GM19240 (cell line): ENCODE results near the gene NDOR1.

ENCODE experiments used
- DNase-seq: peaks from one replicate; pipeline ENCODE4 v3.0.0; 2011; ENCODE audit warnings: low spot score; ENCODE audit not compliant: insufficient read length

NDOR1 gene

GRCh38 chr9:137198051-137198901 lies 7.2 kb upstream of the NDOR1 start:
- no peak for DNase-seq

DNA sequence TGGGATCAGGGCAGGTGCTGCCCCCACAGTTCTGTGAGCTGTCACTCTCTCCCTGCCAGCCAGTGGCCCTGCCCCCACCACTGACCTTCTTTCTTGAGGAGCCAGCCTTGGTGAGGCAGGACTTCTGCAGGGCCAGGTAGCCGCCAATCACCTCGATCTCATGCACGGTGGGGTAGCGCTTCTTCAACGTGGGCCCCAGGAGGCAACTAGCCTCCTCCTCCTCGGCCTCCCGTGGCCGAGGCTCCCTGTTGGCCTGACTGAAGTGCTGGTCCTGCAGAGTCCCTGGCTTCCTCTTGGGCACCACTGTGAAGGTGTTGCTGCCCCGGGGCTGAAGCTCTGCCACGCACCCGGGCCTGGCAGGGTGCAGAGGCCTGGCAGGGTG lies 6.6 kb upstream of the NDOR1 start:
- DNase-seq = no peak

- DNase-seq = no peak
Observed at GRCh38 chr9:137199411-137200121, 5.9 kb upstream of the NDOR1 start.

DNA sequence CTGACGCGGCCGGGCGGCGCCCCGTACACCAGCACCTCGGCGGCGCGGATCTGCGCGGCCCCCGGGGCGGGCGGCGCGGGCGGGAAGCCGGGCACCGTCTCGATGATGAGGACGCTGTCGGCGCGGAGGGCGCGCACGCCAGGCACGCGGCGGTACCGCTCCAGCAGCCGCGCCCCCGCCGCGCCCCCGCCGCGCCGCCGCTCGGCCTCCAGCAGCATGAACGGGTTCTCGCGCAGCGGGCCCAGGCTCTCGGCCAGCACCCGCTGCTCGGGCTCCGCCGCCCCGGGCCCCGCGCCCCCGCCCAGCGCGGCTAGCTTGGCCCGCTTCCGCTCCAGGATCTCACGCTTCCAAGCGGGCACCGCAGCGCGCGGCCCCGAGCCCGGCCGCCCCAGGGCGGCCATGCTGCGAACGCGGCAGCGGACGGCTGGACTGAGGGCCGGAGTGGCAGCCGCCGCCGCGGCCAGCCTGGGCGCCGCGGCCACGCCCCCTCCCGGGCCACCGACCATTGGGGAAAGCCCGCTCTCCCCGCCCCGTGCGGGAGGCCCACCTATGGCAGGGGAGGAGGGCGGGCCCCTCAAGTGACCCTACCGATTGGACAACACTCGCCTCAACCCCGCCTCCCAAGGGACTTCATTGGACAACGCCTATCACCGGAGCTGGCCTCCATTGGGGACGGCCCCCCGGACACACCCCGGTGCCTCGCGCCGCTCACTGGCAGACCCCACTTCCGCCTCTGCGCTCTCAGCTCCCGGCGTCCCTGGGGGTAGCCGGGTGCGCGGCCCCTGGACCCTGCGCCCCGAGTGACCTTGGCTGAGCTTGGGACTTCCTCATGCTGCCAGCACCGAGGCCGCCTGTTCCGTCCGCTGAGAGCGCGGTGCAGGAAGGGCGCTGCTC lies 4.9 kb upstream of the NDOR1 start, which contains the start of gene TPRN:
TPRN (minus strand) TSS at position 431 of the 894 bp plus-strand sequence; CDS start at position 401, 30 bp downstream.
- peak; percentile 100 for DNase-seq

GRCh38 chr9:137201205-137201868 lies 4.2 kb upstream of the NDOR1 start:
- no peak for DNase-seq

DNA sequence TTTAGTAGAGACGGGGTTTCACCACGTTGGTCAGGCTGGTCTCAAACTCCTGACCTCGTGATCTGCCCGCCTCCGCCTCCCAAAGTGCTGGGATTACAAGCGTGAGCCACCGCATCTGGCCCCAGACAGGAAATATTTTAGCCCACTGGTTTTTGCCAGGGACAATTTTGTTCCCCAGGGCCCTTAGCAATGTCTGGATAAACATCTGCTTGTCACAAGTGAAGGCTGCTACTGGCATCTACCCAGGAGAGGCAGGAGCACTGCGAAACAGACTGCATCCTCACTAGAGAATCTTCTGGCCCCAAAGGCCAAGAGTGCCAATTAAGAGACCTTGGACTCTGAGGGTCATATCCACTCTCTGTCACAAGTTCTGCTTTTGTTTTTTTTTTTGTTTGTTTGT lies 2.5 kb upstream of the NDOR1 start:
- DNase-seq = no peak

- DNase-seq = no peak
Observed at GRCh38 chr9:137204731-137205125, 772 bp upstream of the NDOR1 start.

GRCh38 chr9:137206602-137207001 lies 1.1 kb downstream of the NDOR1 start:
- DNase-seq = no peak

GRCh38 chr9:137211532-137211931 lies 6.0 kb downstream of the NDOR1 start:
- no peak for DNase-seq

DNA sequence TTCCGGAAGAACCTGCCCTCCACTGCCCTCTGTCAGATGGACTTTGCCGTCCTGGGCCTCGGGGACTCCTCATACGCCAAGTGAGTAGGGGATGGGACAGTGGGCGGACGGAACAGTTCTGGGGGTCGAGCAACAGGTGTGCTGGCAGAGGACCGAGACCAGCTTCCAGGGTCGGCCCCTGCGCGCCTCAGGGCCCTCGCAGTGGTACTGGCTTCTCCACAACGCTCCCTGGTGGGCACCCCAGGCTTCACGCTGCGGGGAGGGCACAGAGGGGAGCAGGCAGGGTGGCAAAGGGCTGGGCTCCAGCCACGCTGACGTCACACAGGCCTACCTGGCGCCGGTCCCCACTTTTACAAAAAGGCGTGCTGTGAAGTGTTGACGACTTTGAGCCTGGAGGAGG lies 7.0 kb downstream of the NDOR1 start:
- DNase-seq = no peak

DNA sequence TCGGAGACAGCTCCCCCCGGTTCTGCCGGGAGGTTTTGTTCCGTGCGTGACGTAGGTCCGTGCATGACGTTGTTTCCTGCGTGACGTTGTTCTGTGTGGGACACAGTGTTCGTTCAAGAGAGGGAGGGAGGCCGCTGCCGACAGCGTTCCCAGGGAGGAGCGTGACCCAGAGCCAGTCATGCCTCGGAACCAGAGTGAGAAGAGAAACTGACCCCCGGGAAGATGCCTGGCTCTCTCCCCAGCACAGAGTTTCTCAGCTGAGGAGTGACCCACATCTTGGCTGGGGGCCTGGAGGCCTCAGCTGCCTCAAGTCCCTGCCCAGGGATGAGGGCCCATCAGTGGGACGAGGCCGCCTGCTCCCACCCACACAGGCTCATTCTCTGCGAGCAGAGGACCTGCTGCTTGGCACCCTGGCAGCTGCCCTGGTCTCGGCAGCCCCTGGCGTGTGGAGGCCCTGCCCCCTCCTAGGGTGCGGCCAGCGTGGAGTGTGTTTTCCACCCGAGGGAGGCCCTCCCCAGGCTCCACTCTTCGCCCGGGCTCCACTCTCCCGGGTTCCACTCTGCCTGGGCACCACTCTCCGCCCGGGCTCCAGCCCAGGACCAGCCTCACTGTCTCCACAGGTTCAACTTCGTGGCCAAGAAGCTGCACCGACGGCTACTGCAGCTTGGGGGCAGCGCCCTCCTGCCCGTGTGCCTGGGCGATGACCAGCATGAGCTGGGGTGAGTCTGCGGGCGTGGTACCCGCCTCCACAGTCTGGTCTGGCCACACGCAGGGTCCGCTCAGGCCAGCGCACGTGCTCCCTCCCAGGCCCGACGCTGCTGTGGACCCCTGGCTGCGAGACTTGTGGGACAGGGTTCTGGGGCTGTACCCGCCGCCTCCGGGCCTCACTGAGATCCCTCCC lies 7.9 kb downstream of the NDOR1 start:
- DNase-seq = no peak

- no peak for DNase-seq
Observed at GRCh38 chr9:137214620-137215019, 9.1 kb downstream of the NDOR1 start.

GRCh38 chr9:137215196-137215986 lies 9.9 kb downstream of the NDOR1 start:
- DNase-seq = no peak

DNA sequence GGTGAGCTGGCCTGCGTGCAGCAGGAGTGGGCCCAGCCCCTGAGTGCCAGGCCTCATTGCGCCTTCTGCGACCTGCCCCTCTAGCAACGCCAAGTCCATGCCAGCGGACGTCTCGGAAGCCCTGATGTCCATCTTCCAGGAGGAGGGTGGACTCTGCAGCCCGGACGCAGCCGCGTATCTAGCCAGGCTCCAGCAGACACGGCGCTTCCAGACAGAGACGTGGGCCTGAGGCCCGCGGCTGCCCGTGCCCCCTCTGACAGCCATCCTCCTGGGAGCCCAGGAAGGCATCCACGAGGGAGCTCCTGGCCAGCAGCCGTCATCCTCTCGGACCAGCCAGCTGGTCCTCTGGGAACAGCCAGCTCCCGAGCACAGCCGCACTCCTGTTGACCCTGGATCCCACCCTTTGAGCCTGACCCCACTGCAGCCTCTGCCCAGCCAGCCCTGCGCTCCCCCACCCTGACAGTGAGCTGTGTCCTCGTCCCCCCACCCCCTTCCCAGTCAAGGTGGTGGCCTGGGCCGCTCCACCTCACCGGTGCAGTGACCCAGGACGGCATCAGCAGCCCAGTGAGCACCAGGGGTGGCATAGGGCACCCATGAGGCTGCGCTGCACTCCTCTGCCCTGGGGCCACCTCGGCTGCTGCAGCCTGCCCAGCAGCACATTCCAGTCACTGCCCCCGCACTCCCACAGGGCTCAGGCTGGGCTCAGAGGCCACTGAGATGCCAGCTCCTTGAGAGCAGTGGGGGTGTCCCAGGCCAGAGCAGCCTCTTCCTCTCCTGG lies 10.9 kb downstream of the NDOR1 start:
- no peak for DNase-seq

DNA sequence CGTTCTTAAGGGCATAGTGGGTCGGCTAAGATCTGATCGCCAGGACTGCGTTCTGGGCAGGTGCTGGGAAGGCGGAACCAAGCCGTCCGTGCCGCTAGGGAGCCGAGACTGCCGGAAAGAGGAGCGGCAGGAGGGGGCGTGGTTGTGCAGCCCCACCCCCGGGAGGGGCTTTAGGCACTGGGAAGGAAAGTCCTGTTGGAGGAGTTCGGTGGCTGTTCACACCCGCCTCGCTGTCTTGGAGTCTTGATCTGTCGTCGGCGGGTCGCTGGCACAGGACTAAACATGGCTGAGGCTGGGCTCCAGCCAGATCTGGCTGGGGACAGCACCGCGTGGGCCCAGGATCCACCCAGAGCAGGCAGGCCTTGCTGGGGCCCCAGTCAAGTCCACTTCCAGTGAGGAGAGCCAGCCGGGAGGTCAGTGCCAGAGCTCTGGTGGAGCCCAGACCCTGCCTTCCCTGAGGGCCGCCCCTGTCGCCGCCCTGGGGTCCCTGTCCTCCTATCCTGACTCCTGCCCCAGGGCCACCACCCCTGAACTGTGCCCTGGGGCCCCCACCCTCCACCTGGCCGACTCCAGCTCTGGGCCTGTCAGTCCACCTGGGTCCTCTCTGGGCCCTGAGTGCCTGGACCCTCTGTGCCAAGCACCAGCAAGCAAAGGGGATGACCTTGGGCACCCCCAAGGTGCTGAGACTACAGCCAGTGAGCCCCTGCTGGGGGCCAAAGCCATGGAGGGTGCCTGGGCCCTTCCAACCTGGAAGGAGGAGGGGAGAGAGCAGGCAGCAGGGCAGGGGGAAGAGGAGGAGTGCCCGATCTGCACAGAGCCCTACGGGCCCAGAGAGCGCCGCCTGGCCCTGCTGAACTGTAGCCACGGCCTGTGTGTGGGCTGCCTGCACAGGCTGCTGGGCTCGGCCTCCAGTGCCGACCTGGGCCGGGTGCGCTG lies 12.0 kb downstream of the NDOR1 start:
- DNase-seq = no peak

DNA sequence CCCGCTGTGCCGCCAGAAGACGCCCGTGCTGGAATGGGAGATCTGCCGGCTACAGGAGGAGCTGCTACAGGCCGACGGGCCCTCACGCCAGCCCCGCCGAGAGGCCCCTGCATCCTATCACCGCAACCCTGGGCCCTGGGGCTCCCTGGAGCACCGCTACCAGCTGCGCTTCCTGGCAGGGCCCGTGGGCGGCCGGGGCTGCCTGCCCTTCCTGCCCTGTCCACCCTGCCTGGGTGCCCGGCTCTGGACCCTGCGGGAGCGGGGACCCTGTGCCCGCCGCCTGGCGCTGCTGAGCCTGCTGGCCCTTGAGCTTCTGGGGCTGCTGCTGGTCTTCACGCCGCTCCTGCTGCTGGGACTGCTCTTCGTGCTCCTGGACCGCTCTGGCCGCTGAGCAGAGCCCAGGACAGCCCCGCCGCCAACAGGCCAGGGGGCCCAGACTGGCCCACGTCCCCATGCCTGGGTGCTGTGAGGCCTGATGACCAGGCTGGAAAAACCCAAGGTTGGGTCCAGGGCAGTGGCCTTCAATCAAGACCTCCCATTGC lies 12.8 kb downstream of the NDOR1 start:
- DNase-seq = no peak

DNA sequence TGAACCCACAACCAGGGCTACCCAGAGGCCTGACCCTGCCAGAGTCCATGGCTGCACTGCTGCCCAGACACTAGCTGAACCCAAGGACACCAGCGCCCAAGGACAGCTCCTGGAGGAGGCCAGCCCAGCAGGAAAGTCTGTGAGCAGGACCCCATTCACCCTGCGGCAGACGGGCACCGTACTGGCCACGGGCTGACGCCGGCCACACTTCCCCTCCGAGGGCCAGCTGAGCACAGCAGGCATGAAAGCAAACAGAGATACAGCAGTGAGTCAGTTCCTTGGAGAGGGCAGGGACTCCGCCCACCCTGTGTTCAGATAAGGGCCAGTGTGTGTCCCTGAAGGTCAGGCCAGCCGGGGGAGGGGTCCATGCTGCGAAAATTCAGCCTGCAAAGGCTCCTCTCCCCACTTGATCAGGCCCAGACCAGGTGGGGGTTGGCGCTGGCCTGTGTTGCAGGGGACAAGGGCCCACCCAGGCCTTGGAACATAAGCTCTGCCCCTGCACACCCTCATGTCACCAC lies 13.3 kb downstream of the NDOR1 start:
- no peak for DNase-seq
